WTC11 (cell line): Measurements from ENCODE around the gene MIAT. TPM values are rescaled to one million over a fixed set of nuclear protein-coding genes. Genes with fewer than 3 reads are reported as not detected.

Experiments used
- CREM ChIP-seq: sonication (generic); formaldehyde crosslinking; IDR thresholded peaks from 2 replicates; pipeline ENCODE4 v1.8.1; 2022; ENCODE audit warnings: mild to moderate bottlenecking, missing genetic modification reagents, moderate library complexity
- E2F1 ChIP-seq: sonication (generic); formaldehyde crosslinking; IDR thresholded peaks from 2 replicates; pipeline ENCODE4 v1.8.0; 2022; ENCODE audit warnings: mild to moderate bottlenecking, missing genetic modification reagents
- EMX1 ChIP-seq: fragments of 250-450 bp; sonication (Bioruptor Pico); IDR thresholded peaks from 2 replicates; pipeline ENCODE4 v1.8.0; 2021; ENCODE audit warnings: mild to moderate bottlenecking
- ETV6 ChIP-seq: sonication (generic); formaldehyde crosslinking; IDR thresholded peaks from 2 replicates; pipeline ENCODE4 v1.8.1; 2022; ENCODE audit warnings: mild to moderate bottlenecking, missing genetic modification reagents
- GRHL2 ChIP-seq: fragments of 250-450 bp; sonication (Bioruptor Pico); IDR thresholded peaks from 2 replicates; pipeline ENCODE4 v1.8.0; 2022; ENCODE audit warnings: mild to moderate bottlenecking, moderate library complexity; ENCODE audit not compliant: insufficient replicate concordance, severe bottlenecking
- GTF2I ChIP-seq: fragments of 250-450 bp; sonication (Bioruptor Pico); conservative IDR thresholded peaks from 2 replicates; pipeline ENCODE4 v1.4.0; 2021; ENCODE audit warnings: mild to moderate bottlenecking
- NFATC4 ChIP-seq: fragments of 250-450 bp; sonication (Bioruptor Pico); IDR thresholded peaks from 2 replicates; pipeline ENCODE4 v1.9.0; 2021; ENCODE audit warnings: mild to moderate bottlenecking
- NFYB ChIP-seq: sonication (generic); formaldehyde crosslinking; conservative IDR thresholded peaks from 2 replicates; pipeline ENCODE4 v1.8.0; 2022; ENCODE audit warnings: low read depth, missing genetic modification reagents
- NR1H2 ChIP-seq: sonication (generic); formaldehyde crosslinking; IDR thresholded peaks from 2 replicates; pipeline ENCODE4 v1.9.0; 2021; ENCODE audit warnings: mild to moderate bottlenecking, moderate library complexity, missing genetic modification reagents
- OVOL2 ChIP-seq: fragments of 250-450 bp; sonication (Bioruptor Pico); IDR thresholded peaks from 2 replicates; pipeline ENCODE4 v1.9.0; 2021; ENCODE audit warnings: mild to moderate bottlenecking, borderline replicate concordance
- PREB ChIP-seq: sonication (generic); formaldehyde crosslinking; IDR thresholded peaks from 2 replicates; pipeline ENCODE4 v1.8.1; 2022; ENCODE audit warnings: mild to moderate bottlenecking, missing genetic modification reagents, moderate library complexity, borderline replicate concordance
- PRRX2 ChIP-seq: fragments of 250-450 bp; sonication (Bioruptor Pico); IDR thresholded peaks from 2 replicates; pipeline ENCODE4 v1.8.0; 2021; ENCODE audit warnings: mild to moderate bottlenecking
- ZNF425 ChIP-seq: fragments of 250-450 bp; sonication (Bioruptor Pico); conservative IDR thresholded peaks from 2 replicates; pipeline ENCODE4 v1.9.0; 2021; ENCODE audit warnings: mild to moderate bottlenecking
- total RNA-seq: library from RNA; stranded (reverse); gene quantifications from 3 replicates; pipeline ENCODE4 v1.2.3, GENCODE V29; 2021
- TF ChIP-seq, protein P1 (sequence below): sonication (generic); formaldehyde crosslinking; IDR thresholded peaks from 2 replicates; pipeline ENCODE4 v1.8.1; 2023; ENCODE audit warnings: mild to moderate bottlenecking, missing genetic modification reagents
- TF ChIP-seq, protein P2 (sequence below): sonication (generic); formaldehyde crosslinking; IDR thresholded peaks from 2 replicates; pipeline ENCODE4 v1.8.0; 2023; ENCODE audit warnings: mild to moderate bottlenecking, missing genetic modification reagents
- TF ChIP-seq, protein P3 (sequence below): sonication (generic); formaldehyde crosslinking; IDR thresholded peaks from 2 replicates; pipeline ENCODE4 v1.8.1; 2023; ENCODE audit warnings: mild to moderate bottlenecking, missing genetic modification reagents
- TF ChIP-seq, protein P4 (sequence below): fragments of 250-450 bp; sonication (Bioruptor Pico); IDR thresholded peaks from 2 replicates; pipeline ENCODE4 v1.8.0; 2021; ENCODE audit warnings: mild to moderate bottlenecking
- TF ChIP-seq, protein P5 (sequence below): sonication (generic); formaldehyde crosslinking; IDR thresholded peaks from 2 replicates; pipeline ENCODE4 v1.8.0; 2023; ENCODE audit warnings: missing genetic modification reagents, mild to moderate bottlenecking, borderline replicate concordance
- TF ChIP-seq, protein P6 (sequence below): sonication (generic); formaldehyde crosslinking; IDR thresholded peaks from 2 replicates; pipeline ENCODE4 v1.8.0; 2022; ENCODE audit warnings: mild to moderate bottlenecking, missing genetic modification reagents

MIAT gene
- total RNA-seq, 1 experiment from 2014 or later = 50.7 TPM

DNA sequence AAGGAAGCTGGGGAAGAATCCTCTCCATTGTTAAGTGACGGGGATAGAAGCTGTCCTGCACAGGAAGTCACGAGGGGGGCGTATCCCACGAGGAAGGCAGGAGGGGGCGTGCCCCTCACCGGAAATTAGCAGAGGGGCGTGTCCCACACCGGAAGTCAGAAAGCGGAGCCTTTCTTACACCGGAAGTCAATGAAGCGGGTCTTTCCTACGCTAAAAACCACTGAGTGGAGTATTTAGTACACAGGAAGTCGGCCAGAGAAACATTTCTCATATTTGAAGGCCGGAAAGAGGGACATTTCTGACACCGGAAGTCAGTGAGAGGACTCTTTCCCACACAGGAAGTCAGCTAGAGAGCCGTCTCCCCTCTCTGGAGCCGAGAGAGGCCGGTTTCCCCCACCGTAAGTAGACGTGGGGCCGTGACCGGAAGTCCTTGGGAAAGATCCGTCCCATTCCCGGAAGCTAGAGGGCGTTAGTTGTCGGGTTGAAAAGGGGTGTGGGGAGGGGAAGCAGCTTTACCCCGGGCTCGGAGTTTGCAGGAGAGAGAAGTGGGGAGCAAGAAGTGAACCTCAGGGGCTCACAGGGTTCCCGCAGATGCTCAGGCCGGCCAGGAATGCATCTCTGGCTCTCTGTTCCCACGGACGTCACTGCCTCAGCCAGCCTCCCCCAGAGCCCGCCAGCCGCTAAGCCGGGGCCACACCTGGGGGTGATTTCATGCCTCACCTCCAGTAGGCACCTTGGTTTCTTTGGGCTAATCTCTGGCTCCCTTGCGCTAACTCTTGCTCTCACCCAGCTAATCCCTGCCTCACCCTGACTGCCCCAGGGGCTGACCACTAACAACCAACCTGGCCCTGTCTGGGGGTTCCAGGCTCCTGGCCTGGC, 15.4 kb downstream of the MIAT start (continued):
- TF ChIP-seq, protein P1, sequence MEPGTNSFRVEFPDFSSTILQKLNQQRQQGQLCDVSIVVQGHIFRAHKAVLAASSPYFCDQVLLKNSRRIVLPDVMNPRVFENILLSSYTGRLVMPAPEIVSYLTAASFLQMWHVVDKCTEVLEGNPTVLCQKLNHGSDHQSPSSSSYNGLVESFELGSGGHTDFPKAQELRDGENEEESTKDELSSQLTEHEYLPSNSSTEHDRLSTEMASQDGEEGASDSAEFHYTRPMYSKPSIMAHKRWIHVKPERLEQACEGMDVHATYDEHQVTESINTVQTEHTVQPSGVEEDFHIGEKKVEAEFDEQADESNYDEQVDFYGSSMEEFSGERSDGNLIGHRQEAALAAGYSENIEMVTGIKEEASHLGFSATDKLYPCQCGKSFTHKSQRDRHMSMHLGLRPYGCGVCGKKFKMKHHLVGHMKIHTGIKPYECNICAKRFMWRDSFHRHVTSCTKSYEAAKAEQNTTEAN (CRISPR knock-in tag) = no peak
- TF ChIP-seq OVOL2 (CRISPR knock-in tag) (no peak), ZNF425 (CRISPR knock-in tag) (no peak), GTF2I (CRISPR knock-in tag) (no peak), E2F1 (CRISPR knock-in tag) (no peak), PREB (CRISPR knock-in tag) (no peak), EMX1 (CRISPR knock-in tag) (0 out of 2 replicates have a peak, but pooled peaks have one; percentile 52), ETV6 (CRISPR knock-in tag) (peak; percentile 79), NFATC4 (CRISPR knock-in tag) (no peak), PRRX2 (CRISPR knock-in tag) (peak; percentile 1; the same call in 1 of the 2 replicates), GRHL2 (CRISPR knock-in tag) (no peak), CREM (CRISPR knock-in tag) (peak; percentile 61; the same call in 1 of the 2 replicates), NFYB (CRISPR knock-in tag) (no peak), NR1H2 (CRISPR knock-in tag) (no peak)
- TF ChIP-seq, protein P2, sequence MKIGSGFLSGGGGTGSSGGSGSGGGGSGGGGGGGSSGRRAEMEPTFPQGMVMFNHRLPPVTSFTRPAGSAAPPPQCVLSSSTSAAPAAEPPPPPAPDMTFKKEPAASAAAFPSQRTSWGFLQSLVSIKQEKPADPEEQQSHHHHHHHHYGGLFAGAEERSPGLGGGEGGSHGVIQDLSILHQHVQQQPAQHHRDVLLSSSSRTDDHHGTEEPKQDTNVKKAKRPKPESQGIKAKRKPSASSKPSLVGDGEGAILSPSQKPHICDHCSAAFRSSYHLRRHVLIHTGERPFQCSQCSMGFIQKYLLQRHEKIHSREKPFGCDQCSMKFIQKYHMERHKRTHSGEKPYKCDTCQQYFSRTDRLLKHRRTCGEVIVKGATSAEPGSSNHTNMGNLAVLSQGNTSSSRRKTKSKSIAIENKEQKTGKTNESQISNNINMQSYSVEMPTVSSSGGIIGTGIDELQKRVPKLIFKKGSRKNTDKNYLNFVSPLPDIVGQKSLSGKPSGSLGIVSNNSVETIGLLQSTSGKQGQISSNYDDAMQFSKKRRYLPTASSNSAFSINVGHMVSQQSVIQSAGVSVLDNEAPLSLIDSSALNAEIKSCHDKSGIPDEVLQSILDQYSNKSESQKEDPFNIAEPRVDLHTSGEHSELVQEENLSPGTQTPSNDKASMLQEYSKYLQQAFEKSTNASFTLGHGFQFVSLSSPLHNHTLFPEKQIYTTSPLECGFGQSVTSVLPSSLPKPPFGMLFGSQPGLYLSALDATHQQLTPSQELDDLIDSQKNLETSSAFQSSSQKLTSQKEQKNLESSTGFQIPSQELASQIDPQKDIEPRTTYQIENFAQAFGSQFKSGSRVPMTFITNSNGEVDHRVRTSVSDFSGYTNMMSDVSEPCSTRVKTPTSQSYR (CRISPR knock-in tag) = no peak
- TF ChIP-seq, protein P3, sequence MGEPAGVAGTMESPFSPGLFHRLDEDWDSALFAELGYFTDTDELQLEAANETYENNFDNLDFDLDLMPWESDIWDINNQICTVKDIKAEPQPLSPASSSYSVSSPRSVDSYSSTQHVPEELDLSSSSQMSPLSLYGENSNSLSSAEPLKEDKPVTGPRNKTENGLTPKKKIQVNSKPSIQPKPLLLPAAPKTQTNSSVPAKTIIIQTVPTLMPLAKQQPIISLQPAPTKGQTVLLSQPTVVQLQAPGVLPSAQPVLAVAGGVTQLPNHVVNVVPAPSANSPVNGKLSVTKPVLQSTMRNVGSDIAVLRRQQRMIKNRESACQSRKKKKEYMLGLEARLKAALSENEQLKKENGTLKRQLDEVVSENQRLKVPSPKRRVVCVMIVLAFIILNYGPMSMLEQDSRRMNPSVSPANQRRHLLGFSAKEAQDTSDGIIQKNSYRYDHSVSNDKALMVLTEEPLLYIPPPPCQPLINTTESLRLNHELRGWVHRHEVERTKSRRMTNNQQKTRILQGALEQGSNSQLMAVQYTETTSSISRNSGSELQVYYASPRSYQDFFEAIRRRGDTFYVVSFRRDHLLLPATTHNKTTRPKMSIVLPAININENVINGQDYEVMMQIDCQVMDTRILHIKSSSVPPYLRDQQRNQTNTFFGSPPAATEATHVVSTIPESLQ (CRISPR knock-in tag) = no peak
- TF ChIP-seq, protein P4, sequence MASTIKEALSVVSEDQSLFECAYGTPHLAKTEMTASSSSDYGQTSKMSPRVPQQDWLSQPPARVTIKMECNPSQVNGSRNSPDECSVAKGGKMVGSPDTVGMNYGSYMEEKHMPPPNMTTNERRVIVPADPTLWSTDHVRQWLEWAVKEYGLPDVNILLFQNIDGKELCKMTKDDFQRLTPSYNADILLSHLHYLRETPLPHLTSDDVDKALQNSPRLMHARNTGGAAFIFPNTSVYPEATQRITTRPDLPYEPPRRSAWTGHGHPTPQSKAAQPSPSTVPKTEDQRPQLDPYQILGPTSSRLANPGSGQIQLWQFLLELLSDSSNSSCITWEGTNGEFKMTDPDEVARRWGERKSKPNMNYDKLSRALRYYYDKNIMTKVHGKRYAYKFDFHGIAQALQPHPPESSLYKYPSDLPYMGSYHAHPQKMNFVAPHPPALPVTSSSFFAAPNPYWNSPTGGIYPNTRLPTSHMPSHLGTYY (CRISPR knock-in tag) = peak; percentile 81
- TF ChIP-seq, protein P5, sequence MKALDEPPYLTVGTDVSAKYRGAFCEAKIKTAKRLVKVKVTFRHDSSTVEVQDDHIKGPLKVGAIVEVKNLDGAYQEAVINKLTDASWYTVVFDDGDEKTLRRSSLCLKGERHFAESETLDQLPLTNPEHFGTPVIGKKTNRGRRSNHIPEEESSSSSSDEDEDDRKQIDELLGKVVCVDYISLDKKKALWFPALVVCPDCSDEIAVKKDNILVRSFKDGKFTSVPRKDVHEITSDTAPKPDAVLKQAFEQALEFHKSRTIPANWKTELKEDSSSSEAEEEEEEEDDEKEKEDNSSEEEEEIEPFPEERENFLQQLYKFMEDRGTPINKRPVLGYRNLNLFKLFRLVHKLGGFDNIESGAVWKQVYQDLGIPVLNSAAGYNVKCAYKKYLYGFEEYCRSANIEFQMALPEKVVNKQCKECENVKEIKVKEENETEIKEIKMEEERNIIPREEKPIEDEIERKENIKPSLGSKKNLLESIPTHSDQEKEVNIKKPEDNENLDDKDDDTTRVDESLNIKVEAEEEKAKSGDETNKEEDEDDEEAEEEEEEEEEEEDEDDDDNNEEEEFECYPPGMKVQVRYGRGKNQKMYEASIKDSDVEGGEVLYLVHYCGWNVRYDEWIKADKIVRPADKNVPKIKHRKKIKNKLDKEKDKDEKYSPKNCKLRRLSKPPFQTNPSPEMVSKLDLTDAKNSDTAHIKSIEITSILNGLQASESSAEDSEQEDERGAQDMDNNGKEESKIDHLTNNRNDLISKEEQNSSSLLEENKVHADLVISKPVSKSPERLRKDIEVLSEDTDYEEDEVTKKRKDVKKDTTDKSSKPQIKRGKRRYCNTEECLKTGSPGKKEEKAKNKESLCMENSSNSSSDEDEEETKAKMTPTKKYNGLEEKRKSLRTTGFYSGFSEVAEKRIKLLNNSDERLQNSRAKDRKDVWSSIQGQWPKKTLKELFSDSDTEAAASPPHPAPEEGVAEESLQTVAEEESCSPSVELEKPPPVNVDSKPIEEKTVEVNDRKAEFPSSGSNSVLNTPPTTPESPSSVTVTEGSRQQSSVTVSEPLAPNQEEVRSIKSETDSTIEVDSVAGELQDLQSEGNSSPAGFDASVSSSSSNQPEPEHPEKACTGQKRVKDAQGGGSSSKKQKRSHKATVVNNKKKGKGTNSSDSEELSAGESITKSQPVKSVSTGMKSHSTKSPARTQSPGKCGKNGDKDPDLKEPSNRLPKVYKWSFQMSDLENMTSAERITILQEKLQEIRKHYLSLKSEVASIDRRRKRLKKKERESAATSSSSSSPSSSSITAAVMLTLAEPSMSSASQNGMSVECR (CRISPR knock-in tag) = 0 out of 2 replicates have a peak, but pooled peaks have one; percentile 13
- TF ChIP-seq, protein P6, sequence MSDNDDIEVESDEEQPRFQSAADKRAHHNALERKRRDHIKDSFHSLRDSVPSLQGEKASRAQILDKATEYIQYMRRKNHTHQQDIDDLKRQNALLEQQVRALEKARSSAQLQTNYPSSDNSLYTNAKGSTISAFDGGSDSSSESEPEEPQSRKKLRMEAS (CRISPR knock-in tag) = peak; percentile 70; the same call in 1 of the 2 replicates
